ENCODE measurements around the gene RPUSD3. TPM values are rescaled to one million over a fixed set of nuclear protein-coding genes. Genes with fewer than 3 reads are reported as not detected.

Gene RPUSD3
- total and polyA plus RNA-seq, 2 of the 4 experiments (the other 2 are of a cell fraction), result 30.3 to 49.4 TPM

DNA sequence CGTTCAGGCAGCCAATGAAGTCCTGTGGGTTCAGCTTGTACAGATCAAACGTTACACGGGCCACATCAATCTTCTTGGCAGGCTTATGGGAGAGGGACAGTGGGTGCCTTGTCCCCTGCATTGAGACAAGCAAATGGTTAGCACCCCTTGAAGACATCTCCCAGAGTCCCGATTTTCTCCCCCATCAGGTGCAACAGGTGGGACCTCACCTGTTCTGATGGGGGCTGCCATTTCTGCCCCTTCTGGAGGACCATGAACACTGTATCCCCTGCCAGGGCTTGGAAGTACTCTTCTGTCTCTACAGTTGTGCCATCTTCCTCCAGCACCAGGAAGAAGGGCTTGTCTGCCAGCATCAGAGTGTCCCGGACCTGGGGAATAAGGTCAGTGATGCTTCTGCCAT lies 26.1 kb upstream of the RPUSD3 start:
- dilution Hi-C loops (cut with HindIII; ENCODE audit: low sequenced_read_pairs, unreplicated experiment) (no loop called here), intact Hi-C loops (cut with micrococcal nuclease) (no loop called here), in situ Hi-C loops (cut with MboI; ENCODE audit: low sequenced_read_pairs) (no loop called here)
- H2BK120ac ChIP-seq (ENCODE audit: low read depth, low read length), result peak overlapping the region; percentile 81
- H3K18ac ChIP-seq (ENCODE audit: low read depth, low read length), result peak overlapping the region; percentile 60
- no peak overlapping the region for H2AFZ ChIP-seq (replicated peaks; ENCODE audit: low read length, poor library complexity)
- POLR2A ChIA-PET (ENCODE audit: unreplicated experiment), result interaction anchor here (0.5 kb wide), 1 partner anchor 24 kb away, joined by 3 read pairs; no protein-coding TSS in a partner anchor
- peak overlapping the region; percentile 24 for H3K4ac ChIP-seq (ENCODE audit: low read depth, low read length)
- no peaks in the 10 kb centered on the region for H3K27me3 ChIP-seq (ENCODE audit: control insufficient read depth, insufficient read depth, low read length)
- H4K91ac ChIP-seq (ENCODE audit: insufficient read depth, low read depth, low read length), result peak overlapping the region; percentile 23
- no peak overlapping the region for H3K23ac ChIP-seq (ENCODE audit: low read depth, low read length)
- H3K9me3 ChIP-seq (ENCODE audit: control insufficient read depth, insufficient read depth, low read length), result 0 out of 2 replicates have a peak, but pooled peaks cover 2% of the 10 kb centered on the region
- H2AK5ac ChIP-seq (ENCODE audit: low read depth, low read length), result peak overlapping the region; percentile 70; the same call in 1 of the 2 replicates
- H2BK5ac ChIP-seq (ENCODE audit: low read depth, low read length, poor library complexity, severe bottlenecking), result peak overlapping the region; percentile 31
- H2AK9ac ChIP-seq (replicated peaks; ENCODE audit: low read depth, low read length, poor library complexity), result no peak overlapping the region
- ATAC-seq (ENCODE audit: low read depth), result no peak
- CTCF ChIA-PET, result interaction anchor here (1.2 kb wide), 1 partner anchor 14 kb away, joined by 4 read pairs; no protein-coding TSS in a partner anchor
- WGBS, 2 experiments (ENCODE audit: extremely low coverage in 2 of 2, insufficient read length in 1 of 2), result 80% methylated on average over 1 of the region's 5 CpGs; no CpG with 5 or more reads in 1 of the 2 experiments
- no peak overlapping the region for H3K4me2 ChIP-seq (ENCODE audit: low read depth, low read length)
- peaks cover 6% of the 10 kb centered on the region for H3K9me1 ChIP-seq (ENCODE audit: insufficient read depth, low read length)
- peak overlapping the region; percentile 68 for H4K5ac ChIP-seq (ENCODE audit: low read depth, low read length)
- no peak overlapping the region for H3K4me3 ChIP-seq (ENCODE audit: insufficient read depth, low read depth, low read length)
- no peak for TF ChIP-seq RAD21 (IDR thresholded peaks at IDR 0.05; ENCODE audit: low read length)
- TF ChIP-seq RCOR1 (IDR thresholded peaks at IDR 0.05; ENCODE audit: insufficient replicate concordance, low read length), result no peak
- TF ChIP-seq MAFK (IDR thresholded peaks at IDR 0.05; ENCODE audit: low read depth, low read length), result no peak
- TF ChIP-seq SMC3 (IDR thresholded peaks at IDR 0.05; ENCODE audit: low read depth, low read length), result no peak
- no peak for TF ChIP-seq NFE2L2 (IDR thresholded peaks at IDR 0.05; ENCODE audit: low read depth, low read length)
- no peak for TF ChIP-seq POLR2A (IDR thresholded peaks at IDR 0.05; ENCODE audit: low read depth, low read length)
- no peak for TF ChIP-seq FOS (IDR thresholded peaks at IDR 0.05; ENCODE audit: low read depth, low read length)
- TF ChIP-seq, protein P1, sequence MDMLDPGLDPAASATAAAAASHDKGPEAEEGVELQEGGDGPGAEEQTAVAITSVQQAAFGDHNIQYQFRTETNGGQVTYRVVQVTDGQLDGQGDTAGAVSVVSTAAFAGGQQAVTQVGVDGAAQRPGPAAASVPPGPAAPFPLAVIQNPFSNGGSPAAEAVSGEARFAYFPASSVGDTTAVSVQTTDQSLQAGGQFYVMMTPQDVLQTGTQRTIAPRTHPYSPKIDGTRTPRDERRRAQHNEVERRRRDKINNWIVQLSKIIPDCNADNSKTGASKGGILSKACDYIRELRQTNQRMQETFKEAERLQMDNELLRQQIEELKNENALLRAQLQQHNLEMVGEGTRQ (IDR thresholded peaks at IDR 0.05; ENCODE audit: low read depth, low read length), result no peak
- TF ChIP-seq ELK1 (IDR thresholded peaks at IDR 0.05; ENCODE audit: borderline replicate concordance, low read depth, low read length), result no peak
- H4K8ac ChIP-seq (ENCODE audit: low read depth in 2 of 2, low read length in 2 of 2), result 0 out of 4 replicates have a peak overlapping the region, but pooled peaks of 1 of the 2 experiments have one; percentile 25
- no peak overlapping the region for H3K9ac ChIP-seq (ENCODE audit: low read depth, low read length)
- no peak overlapping the region for H3K27ac ChIP-seq (ENCODE audit: insufficient read depth, low read length)
- no peaks in the 10 kb centered on the region for H3K36me3 ChIP-seq (ENCODE audit: control insufficient read depth, insufficient read depth, low read length)
- no peak for DNase-seq
- 0 out of 2 replicates have a peak overlapping the region, but pooled peaks have one; percentile 19 for H3K14ac ChIP-seq (replicated peaks; ENCODE audit: low read depth, low read length)
- no peaks in the 10 kb centered on the region for H3K79me1 ChIP-seq (ENCODE audit: low read depth in 1 of 2, low read length in 2 of 2)
- no TSS peak for BruUV-seq (replicated peaks)
- peaks cover 8% of the 10 kb centered on the region for H3K4me1 ChIP-seq (ENCODE audit: control insufficient read depth, insufficient read depth, low read length)
- no peak overlapping the region for H3K56ac ChIP-seq (ENCODE audit: extremely low read depth, insufficient read depth, low read length)
- peak overlapping the region; percentile 38; the same call in 1 of the 3 replicates for H2BK15ac ChIP-seq (ENCODE audit: low read depth, low read length)
- peak overlapping the region; percentile 84 for H2BK20ac ChIP-seq (ENCODE audit: low read depth, low read length)
- H4K20me1 ChIP-seq (ENCODE audit: insufficient read depth, low read length), result no peaks in the 10 kb centered on the region
